Suprapubic skin (tissue), 4 donors: Measurements from ENCODE around the gene FZD7.

ENCODE experiments used
- EP300 ChIP-seq: sonication (generic); formaldehyde crosslinking; IDR thresholded peaks from one replicate; pipeline ENCODE4 v1.6.1; 2017; ENCODE audit warnings: antibody characterized with exemption
- POLR2A ChIP-seq, 2 donors: fragments of 450-650 bp; IDR thresholded peaks; one replicate each; pipeline ENCODE4 v1.6.1; 2017; ENCODE audit warnings: antibody characterized with exemption in 2 of 2, mild to moderate bottlenecking in 2 of 2, moderate library complexity in 2 of 2
- POLR2AphosphoS5 ChIP-seq, 3 donors: sonication (generic); formaldehyde crosslinking; IDR thresholded peaks; one replicate each; pipeline ENCODE4 v1.6.1; 2017; ENCODE audit warnings: antibody characterized with exemption in 3 of 3
- TF ChIP-seq, protein P1 (sequence below), 2 donors: fragments of 200-600 bp in 1 of 2; fragments of 450-650 bp in 1 of 2; sonication (generic) in 1 of 2; IDR thresholded peaks; one replicate each; pipeline ENCODE4 v1.5.1; 2016 to 2019; ENCODE audit warnings: antibody characterized with exemption in 2 of 2, mild to moderate bottlenecking in 1 of 2, moderate library complexity in 1 of 2

DNA sequence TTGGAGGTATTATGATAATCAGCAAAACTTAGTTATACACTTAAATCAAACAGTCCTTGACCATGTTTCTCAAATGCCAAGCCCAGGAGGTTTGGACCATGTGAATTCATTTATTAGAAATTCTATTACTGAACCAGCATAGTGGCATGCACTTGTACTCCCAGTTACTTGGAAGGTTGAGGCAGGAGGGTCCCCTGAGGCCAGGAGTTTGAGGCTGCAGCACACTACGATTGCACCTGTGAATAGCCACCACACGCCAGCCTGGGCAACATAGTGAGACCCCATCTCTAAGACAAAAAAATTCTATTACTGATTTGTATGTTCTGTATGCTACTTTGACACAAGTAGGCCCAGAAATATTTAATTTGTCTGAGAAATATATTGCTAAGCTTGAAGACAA lies 43.6 kb upstream of the FZD7 start:
- TF ChIP-seq POLR2AphosphoS5 (IDR thresholded peaks at IDR 0.05) (no peak), POLR2A (IDR thresholded peaks at IDR 0.05) (no peak), EP300 (no peak)
- TF ChIP-seq, protein P1, sequence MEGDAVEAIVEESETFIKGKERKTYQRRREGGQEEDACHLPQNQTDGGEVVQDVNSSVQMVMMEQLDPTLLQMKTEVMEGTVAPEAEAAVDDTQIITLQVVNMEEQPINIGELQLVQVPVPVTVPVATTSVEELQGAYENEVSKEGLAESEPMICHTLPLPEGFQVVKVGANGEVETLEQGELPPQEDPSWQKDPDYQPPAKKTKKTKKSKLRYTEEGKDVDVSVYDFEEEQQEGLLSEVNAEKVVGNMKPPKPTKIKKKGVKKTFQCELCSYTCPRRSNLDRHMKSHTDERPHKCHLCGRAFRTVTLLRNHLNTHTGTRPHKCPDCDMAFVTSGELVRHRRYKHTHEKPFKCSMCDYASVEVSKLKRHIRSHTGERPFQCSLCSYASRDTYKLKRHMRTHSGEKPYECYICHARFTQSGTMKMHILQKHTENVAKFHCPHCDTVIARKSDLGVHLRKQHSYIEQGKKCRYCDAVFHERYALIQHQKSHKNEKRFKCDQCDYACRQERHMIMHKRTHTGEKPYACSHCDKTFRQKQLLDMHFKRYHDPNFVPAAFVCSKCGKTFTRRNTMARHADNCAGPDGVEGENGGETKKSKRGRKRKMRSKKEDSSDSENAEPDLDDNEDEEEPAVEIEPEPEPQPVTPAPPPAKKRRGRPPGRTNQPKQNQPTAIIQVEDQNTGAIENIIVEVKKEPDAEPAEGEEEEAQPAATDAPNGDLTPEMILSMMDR (IDR thresholded peaks at IDR 0.05) = no peak
